GM12891 (cell line): ENCODE measurements around the gene BMPER.

Source experiments
- DNase-seq: peaks from one replicate; pipeline ENCODE4 v3.0.0; 2011; ENCODE audit warnings: low spot score; ENCODE audit not compliant: insufficient read length
- FAIRE-seq: peaks from 2 replicates; lab custom pipeline; 2011; peaks lifted over from hg19 to GRCh38; lab: Jason Lieb, UNC
- PAX5 ChIP-seq: IDR thresholded peaks from 2 replicates; pipeline ENCODE4 v1.6.1; 2011; ENCODE audit warnings: low read length, moderate library complexity, mild to moderate bottlenecking; ENCODE audit not compliant: insufficient read depth, severe bottlenecking
- POLR2A ChIP-seq: IDR thresholded peaks from 2 replicates; pipeline ENCODE4 v1.6.1; 2011; ENCODE audit warnings: low read depth, low read length, control low read depth
- POLR2AphosphoS5 ChIP-seq: IDR thresholded peaks from 2 replicates; pipeline ENCODE4 v1.6.1; 2011; ENCODE audit warnings: low read depth, low read length, control low read depth
- POU2F2 ChIP-seq: IDR thresholded peaks from 2 replicates; pipeline ENCODE4 v1.6.1; 2011; ENCODE audit warnings: low read depth, mild to moderate bottlenecking, control low read depth, low read length, moderate library complexity
- SPI1 ChIP-seq: IDR thresholded peaks from 2 replicates; pipeline ENCODE4 v1.6.1; 2011; ENCODE audit warnings: low read depth, low read length, control low read depth
- TAF1 ChIP-seq: IDR thresholded peaks from 2 replicates; pipeline ENCODE4 v1.6.1; 2011; ENCODE audit warnings: low read depth, low read length, control low read depth

Gene BMPER

GRCh38 chr7:34015651-34016050, 110.3 kb downstream of the BMPER start:
- DNase-seq, result no peak
- TF ChIP-seq POLR2AphosphoS5, result no peak
- TF ChIP-seq SPI1, result no peak
- no peak for TF ChIP-seq POLR2A
- TF ChIP-seq TAF1, result no peak
- TF ChIP-seq POU2F2, result no peak
- no peak for TF ChIP-seq PAX5
- FAIRE-seq, result no peak

GRCh38 chr7:34016876-34017275, 111.5 kb downstream of the BMPER start:
- DNase-seq (no peak), FAIRE-seq (no peak)
- TF ChIP-seq SPI1, result no peak

- no peak for DNase-seq
- TF ChIP-seq SPI1, result no peak
- TF ChIP-seq TAF1, result no peak
- TF ChIP-seq PAX5, result no peak
- no peak for TF ChIP-seq POU2F2
- TF ChIP-seq POLR2A, result no peak
- FAIRE-seq, result no peak
Measured at GRCh38 chr7:34019301-34019790, 114.0 kb downstream of the BMPER start.

- no peak for DNase-seq
- no peak for FAIRE-seq
- TF ChIP-seq POLR2A (no peak), PAX5 (no peak), POU2F2 (no peak), SPI1 (no peak), TAF1 (no peak), POLR2AphosphoS5 (no peak)
Measured at GRCh38 chr7:34022626-34023025, 117.3 kb downstream of the BMPER start.

- DNase-seq, result no peak
- no peak for TF ChIP-seq POU2F2
- TF ChIP-seq POLR2AphosphoS5, result no peak
- no peak for TF ChIP-seq POLR2A
- TF ChIP-seq PAX5, result no peak
- TF ChIP-seq SPI1, result no peak
- no peak for TF ChIP-seq TAF1
- FAIRE-seq, result no peak
Measured at GRCh38 chr7:34025600-34025999, 120.3 kb downstream of the BMPER start.

- no peak for FAIRE-seq
- no peak for DNase-seq
- no peak for TF ChIP-seq POLR2AphosphoS5
- no peak for TF ChIP-seq SPI1
- no peak for TF ChIP-seq TAF1
- TF ChIP-seq PAX5, result no peak
- no peak for TF ChIP-seq POU2F2
- TF ChIP-seq POLR2A, result no peak
Measured at GRCh38 chr7:34026481-34027190, 121.3 kb downstream of the BMPER start.

- FAIRE-seq (no peak), DNase-seq (no peak)
- TF ChIP-seq TAF1, result no peak
- TF ChIP-seq POLR2AphosphoS5, result no peak
- no peak for TF ChIP-seq POLR2A
- TF ChIP-seq PAX5, result no peak
- no peak for TF ChIP-seq POU2F2
- no peak for TF ChIP-seq SPI1
Measured at GRCh38 chr7:34031156-34031555, 125.8 kb downstream of the BMPER start.

- no peak for TF ChIP-seq POLR2A
- no peak for TF ChIP-seq TAF1
- no peak for TF ChIP-seq PAX5
- no peak for TF ChIP-seq POU2F2
- no peak for TF ChIP-seq SPI1
- TF ChIP-seq POLR2AphosphoS5, result no peak
- DNase-seq (no peak), FAIRE-seq (no peak)
Measured at GRCh38 chr7:34034728-34035127, 129.4 kb downstream of the BMPER start.

GRCh38 chr7:34036051-34036920, 130.9 kb downstream of the BMPER start:
- FAIRE-seq, result no peak

More at GRCh38 chr7:34036051-34036920, 130.9 kb downstream of the BMPER start:
- DNase-seq, result no peak
- TF ChIP-seq POLR2AphosphoS5, result no peak
- TF ChIP-seq SPI1, result no peak
- TF ChIP-seq POLR2A, result no peak
- TF ChIP-seq PAX5, result no peak
- TF ChIP-seq POU2F2, result no peak
- TF ChIP-seq TAF1, result no peak
